IPS DF 6.9 (cell line): Measurements from ENCODE around the gene PARP3.
"Not testable (repeated sequence)": the region's sequence is repeated elsewhere in the genome, so short reads cannot be mapped to it uniquely, and the experiment has no call there.

Experiments
- DNase-seq: peaks from one replicate; pipeline ENCODE4 v3.0.0-alpha.2; 2013; ENCODE audit warnings: low read depth, low spot score
- H3K27ac ChIP-seq: one replicate; pipeline ENCODE4 v1.5.1; 2013; ENCODE audit warnings: low read length, control low read depth
- H3K27me3 ChIP-seq: 2 replicates; pipeline ENCODE4 v1.6.1; 2013; ENCODE audit warnings: mild to moderate bottlenecking, low read length; ENCODE audit not compliant: control insufficient read depth, insufficient read depth
- H3K36me3 ChIP-seq: 2 replicates; pipeline ENCODE4 v1.6.1; 2013; ENCODE audit warnings: low read length; ENCODE audit not compliant: control insufficient read depth, insufficient read depth
- H3K4me1 ChIP-seq: 2 replicates; pipeline ENCODE4 v1.6.1; 2013; ENCODE audit warnings: low read length; ENCODE audit not compliant: control insufficient read depth, insufficient read depth
- H3K4me3 ChIP-seq: 2 replicates; pipeline ENCODE4 v1.5.1; 2013; ENCODE audit warnings: mild to moderate bottlenecking, low read length
- H3K9me3 ChIP-seq: 2 replicates; pipeline ENCODE4 v1.6.1; 2013; ENCODE audit warnings: low read length, inconsistent platforms; ENCODE audit not compliant: control insufficient read depth, insufficient read depth
- WGBS: extraction: QIAGEN DNeasy Blood & Tissue Kit; methylation state at CpG from one replicate; pipeline ENCODE4 v1.1.7; 2013; ENCODE audit warnings: mixed read lengths, missing lambda C conversion rate; ENCODE audit not compliant: insufficient read length, insufficient coverage; 5-methylcytosine and 5-hydroxymethylcytosine counted together

PARP3 gene

DNA sequence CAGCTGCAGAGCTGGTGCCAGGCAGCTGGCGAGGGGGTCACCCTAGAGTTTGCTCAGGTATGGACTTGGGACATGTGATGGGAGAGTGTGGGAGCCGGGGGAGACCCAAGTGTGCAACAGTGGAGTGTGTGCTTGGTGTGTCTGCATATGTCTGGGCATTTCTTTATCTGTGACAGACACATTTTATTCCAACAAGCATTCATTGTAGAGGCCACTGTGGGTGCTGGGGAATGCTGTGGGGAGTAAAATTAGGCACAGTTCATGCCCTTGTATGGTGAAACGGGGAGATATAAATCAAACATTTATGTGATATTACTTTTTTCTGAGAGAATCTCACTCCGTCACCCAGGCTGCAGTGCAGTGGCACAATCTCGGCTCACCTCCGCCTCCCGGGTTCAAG, 45.4 kb downstream of the PARP3 start:
- Histone ChIP-seq H3K4me1 (peaks cover 6% of the 10 kb centered on the region), H3K27ac (no peak overlapping the region), H3K9me3 (no peaks in the 10 kb centered on the region), H3K4me3 (no peak overlapping the region), H3K36me3 (peaks cover 7% of the 10 kb centered on the region), H3K27me3 (no peaks in the 10 kb centered on the region)
- no CpG with 5 or more reads among the region's 7 CpGs for WGBS
- no peak for DNase-seq

DNA sequence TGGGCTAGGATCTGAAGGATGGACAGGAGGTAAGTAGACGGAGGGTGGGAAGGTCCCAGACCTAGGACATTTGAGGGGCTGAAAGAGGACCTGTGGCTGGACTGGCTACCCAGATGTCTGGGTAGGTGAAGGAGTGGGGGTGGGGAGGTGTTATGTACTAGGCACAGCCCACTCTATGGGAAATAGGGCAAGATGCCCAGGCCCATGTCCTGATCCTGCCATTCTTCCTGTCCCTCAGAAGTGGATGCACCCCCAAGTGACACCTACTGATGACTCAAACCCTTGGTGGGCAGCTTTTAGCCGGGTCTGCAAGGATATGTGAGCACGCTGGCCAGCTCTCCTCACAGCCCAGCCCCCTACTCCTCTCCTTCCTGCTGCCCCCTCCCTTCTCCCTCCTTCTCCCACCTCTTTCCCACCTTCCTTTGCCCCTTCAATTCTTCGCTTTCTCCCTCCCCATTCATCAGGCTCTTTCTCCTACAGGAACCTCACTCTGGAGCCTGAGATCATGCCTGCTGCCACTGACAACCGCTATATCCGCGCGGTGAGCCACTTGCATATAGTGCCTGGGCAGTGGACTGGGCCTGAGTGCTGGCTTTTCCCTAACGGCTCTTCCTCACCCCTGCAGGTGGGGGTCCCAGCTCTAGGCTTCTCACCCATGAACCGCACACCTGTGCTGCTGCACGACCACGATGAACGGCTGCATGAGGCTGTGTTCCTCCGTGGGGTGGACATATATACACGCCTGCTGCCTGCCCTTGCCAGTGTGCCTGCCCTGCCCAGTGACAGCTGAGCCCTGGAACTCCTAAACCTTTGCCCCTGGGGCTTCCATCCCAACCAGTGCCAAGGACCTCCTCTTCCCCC, 46.4 kb downstream of the PARP3 start:
- H3K27me3 ChIP-seq = no peaks in the 10 kb centered on the region
- H3K9me3 ChIP-seq = no peaks in the 10 kb centered on the region
- no peak for DNase-seq
- H3K27ac ChIP-seq = no peak overlapping the region
- H3K4me3 ChIP-seq = no peak overlapping the region
- 100% methylated on average over 1 of the region's 15 CpGs for WGBS
- peaks cover 13% of the 10 kb centered on the region for H3K36me3 ChIP-seq
- H3K4me1 ChIP-seq = peaks cover 4% of the 10 kb centered on the region

DNA sequence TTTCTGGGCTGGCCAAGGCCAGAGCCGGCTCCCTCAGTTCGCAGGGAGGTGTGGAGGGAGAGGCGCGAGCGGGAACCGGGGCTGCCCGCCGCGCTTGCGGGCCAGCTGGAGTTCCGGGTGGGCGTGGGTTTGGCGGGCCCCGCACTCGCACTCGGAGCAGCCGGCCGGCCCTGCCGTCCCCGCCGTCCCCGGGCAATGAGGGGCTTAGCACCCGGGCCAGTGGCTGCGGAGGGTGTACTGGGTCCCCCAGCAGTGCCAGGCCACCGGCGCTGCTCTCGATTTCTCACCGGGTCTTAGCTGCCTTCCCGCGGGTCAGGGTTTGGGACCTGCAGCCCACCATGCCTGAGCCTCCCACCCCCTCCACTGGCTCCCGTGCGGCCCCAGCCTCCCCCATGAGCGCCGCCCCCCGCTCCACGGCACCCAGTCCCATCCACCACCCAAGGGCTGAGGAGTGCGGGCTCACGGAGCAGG, 48.4 kb downstream of the PARP3 start:
- not testable (repeated sequence) for H3K27me3 ChIP-seq, H3K27ac ChIP-seq, H3K4me1 ChIP-seq, DNase-seq, H3K4me3 ChIP-seq, H3K9me3 ChIP-seq
- no CpG with 5 or more reads among the region's 38 CpGs for WGBS
- peaks cover 27% of the 10 kb centered on the region for H3K36me3 ChIP-seq

DNA sequence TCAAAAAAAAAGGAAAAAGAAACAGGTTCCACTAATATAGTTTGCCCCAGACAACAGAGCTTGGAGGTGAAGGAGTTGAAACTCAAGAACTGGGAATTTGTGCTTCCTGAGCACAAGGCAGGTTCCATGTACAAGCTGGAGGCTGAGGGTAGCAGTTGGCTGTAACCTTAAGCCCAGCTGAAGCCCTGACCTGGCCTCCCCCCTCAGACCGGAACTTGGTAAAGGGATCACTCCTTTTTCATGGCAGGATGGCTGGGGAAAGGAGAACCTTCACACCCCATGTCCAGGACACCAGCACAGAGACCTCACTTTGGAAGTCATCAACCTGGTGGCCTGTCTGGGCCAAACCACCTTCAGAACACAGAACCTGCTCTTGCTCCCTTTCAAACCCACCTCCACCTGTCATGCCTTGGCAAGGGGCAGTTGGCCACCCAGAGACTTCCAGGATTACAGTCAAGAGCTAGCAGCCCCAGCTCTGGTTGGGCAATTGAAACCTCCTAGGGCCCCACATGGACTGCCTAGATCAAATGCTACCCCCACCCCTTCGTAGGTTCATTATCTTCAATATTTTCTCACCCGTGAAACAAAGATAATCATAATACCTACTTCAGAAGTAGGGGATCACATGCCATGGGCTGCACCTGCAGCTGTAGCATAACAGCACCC, 50.0 kb downstream of the PARP3 start:
- Histone ChIP-seq H3K27me3 (no peaks in the 10 kb centered on the region), H3K36me3 (peaks cover 27% of the 10 kb centered on the region), H3K4me3 (no peak overlapping the region), H3K9me3 (no peaks in the 10 kb centered on the region), H3K27ac (no peak overlapping the region), H3K4me1 (peaks cover 4% of the 10 kb centered on the region)
- WGBS = no CpG with 5 or more reads among the region's 3 CpGs
- DNase-seq = no peak

DNA sequence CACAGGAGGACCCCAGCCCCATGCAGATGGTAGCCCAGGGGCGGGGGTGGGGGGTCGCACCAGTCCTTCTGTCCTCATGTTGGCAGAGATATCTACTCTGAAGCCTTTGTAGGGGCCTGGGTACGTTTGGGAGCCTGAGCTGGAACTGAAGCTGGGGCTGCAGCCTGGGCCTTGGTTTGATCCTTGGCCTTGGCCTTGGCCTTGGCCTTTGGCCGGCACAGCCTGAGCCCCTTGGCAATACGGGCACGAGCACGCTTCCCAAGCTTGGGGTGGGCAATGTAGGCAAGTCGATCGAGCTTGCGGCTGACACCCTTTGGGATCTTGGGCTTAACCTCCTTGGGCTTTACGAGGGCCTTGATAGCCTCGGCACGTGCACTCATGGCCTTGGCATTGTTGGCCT, 51.5 kb downstream of the PARP3 start:
- not testable (repeated sequence) for H3K4me3 ChIP-seq, H3K27ac ChIP-seq, H3K9me3 ChIP-seq, H3K4me1 ChIP-seq, H3K27me3 ChIP-seq, DNase-seq
- H3K36me3 ChIP-seq = peaks cover 27% of the 10 kb centered on the region
- no CpG with 5 or more reads among the region's 13 CpGs for WGBS

DNA sequence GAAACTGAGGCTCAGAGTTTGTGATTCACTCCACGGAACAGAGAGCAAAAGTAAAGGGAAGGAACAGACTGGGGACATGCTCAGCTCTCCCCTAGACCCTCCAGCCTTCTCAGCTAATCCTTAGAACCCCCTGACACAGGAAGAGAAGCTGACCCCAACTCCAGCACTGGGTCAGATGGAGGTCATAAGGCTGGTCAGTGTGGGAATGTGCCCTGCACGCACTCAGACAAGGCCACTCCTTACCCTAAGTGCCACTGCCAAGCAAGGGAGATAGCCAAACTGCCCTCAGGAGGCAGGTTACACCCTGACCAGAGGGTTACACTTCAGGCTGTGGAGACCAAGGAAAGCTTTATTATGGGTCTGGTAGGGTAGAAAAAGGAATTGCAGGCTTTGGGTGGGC, 52.4 kb downstream of the PARP3 start:
- no CpG with 5 or more reads among the region's 2 CpGs for WGBS
- no peaks in the 10 kb centered on the region for H3K9me3 ChIP-seq
- H3K27me3 ChIP-seq = no peaks in the 10 kb centered on the region
- no peak for DNase-seq
- peaks cover 6% of the 10 kb centered on the region for H3K4me1 ChIP-seq
- H3K36me3 ChIP-seq = peaks cover 27% of the 10 kb centered on the region
- H3K27ac ChIP-seq = no peak overlapping the region
- peak overlapping the region; percentile 4; the same call in 1 of the 2 replicates for H3K4me3 ChIP-seq

DNA sequence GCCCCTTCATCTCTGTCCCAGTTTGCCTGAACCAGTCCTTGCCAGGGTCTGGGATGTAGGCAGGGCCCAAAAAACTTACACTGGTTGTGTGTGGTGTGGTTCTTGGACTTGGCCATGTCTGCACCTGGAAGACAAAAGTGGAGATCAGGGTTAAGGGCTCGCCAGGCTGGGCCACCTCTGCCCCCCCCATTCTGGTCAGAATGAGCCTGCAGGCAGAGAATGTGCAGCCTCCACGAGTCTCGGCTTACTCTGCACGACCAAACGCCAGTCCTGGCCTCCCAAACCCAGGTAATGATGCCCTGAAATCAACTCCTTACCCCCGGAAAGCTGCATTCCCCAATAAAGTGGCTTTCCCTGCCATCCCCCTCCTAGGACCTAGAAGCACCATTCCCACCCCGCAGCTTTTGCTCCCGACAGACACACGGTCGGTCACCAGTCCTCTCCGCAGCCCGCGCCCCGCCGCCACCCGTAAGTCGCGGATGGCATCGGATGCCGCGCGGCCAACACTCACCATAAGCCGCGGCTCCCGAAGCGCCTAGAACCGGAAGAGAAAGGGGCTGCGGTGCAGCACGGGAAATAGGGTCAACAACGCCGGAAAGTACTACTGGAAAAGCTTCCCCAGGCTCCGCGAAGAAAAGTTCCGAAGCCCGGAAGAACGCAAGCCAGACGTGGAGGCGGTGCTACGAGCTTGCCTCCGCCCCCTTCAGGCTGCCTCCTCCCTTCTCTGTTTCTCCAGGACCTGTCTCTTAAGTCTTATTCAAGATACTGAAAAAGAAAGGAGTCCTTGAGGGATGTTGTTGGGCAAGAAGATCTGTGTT, 53.4 kb downstream of the PARP3 start, which contains the start of gene RPL29:
RPL29 (minus strand) TSS at position 550 of the 818 bp plus-strand sequence; CDS start at position 116, 434 bp downstream.
- Histone ChIP-seq H3K27me3 (no peaks in the 10 kb centered on the region), H3K9me3 (no peaks in the 10 kb centered on the region), H3K4me3 (peak within 1 kb of the TSS; percentile 91), H3K4me1 (peaks cover 6% of the 10 kb centered on the region), H3K27ac (no peak within 1 kb of the TSS), H3K36me3 (peaks cover 27% of the 10 kb centered on the region)
- no CpG with 5 or more reads among the region's 40 CpGs for WGBS
- DNase-seq = peak; percentile 92

DNA sequence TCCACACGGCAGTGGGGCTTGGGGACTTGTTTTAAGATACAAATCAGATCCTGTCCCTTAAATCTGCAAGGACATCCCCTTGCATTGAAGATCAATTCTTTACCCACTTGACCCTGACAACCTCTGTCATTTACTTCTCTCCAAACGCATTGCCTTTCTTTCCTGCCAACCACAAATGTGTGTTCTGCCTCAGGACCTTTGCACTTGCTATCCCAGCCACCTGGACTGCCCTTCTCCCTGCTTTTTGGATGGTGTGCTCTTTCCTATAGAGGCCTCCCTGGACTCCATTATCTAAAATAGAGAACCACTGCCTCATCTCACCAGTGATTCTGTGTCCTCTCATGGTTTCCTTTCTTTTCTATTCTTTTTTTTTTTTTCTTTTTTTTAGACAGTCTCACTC, 55.0 kb downstream of the PARP3 start:
- no peak for DNase-seq
- H3K27ac ChIP-seq = no peak overlapping the region
- H3K4me1 ChIP-seq = peaks cover 6% of the 10 kb centered on the region
- no peaks in the 10 kb centered on the region for H3K27me3 ChIP-seq
- WGBS = no CpG with 5 or more reads among the region's 2 CpGs
- no peaks in the 10 kb centered on the region for H3K9me3 ChIP-seq
- H3K4me3 ChIP-seq = no peak overlapping the region
- H3K36me3 ChIP-seq = peaks cover 24% of the 10 kb centered on the region

DNA sequence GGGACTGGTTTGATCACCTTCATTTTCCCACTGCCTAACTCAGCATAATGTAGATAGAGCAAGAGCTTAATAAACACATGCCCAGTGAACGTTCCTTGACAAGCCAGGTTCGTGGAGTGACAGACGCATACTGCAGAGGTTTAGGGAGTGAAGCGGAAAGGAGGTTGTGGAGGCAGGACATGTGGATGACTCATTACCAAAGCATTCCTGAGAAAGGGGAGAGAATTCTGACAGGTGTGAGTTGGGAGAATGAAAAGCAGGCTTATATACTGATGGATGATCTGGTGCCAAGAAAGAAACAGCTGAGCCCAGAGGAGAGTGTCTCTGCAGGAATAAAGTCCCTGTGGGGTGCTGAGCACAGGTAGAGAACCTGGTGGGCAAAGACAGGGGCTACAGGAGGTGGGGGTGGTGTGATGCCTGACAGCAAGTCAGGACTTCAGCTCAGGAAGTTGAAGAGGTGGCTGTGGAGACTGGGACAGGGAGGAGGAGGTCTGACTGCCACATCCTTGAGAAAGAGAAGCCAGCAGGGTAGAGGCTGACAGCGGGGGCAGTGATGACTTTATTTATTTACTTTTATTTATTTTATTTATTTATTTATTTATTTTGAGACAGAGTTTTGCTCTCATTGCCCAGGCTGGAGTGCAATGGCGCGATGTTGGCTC, 55.9 kb downstream of the PARP3 start:
- Histone ChIP-seq H3K9me3 (no peaks in the 10 kb centered on the region), H3K4me3 (no peak overlapping the region), H3K27ac (no peak overlapping the region), H3K27me3 (no peaks in the 10 kb centered on the region), H3K4me1 (peaks cover 6% of the 10 kb centered on the region; the same call in 1 of the 2 replicates), H3K36me3 (peaks cover 17% of the 10 kb centered on the region)
- DNase-seq = no peak
- no CpG with 5 or more reads among the region's 7 CpGs for WGBS
